ENCODE measurements around the gene RBBP8.

- no peak for TF ChIP-seq GATA2 (IDR thresholded peaks at IDR 0.05; ENCODE audit: low read depth, low read length)
- no peak for TF ChIP-seq GATA3 (IDR thresholded peaks at IDR 0.05; ENCODE audit: low read depth, low read length)
Observed at GRCh38 chr18:22985250-22985649, 52.1 kb downstream of the RBBP8 start.

Measured in SH-SY5Y (cell line).